ENCODE results near the gene ATP8B1.

DNA sequence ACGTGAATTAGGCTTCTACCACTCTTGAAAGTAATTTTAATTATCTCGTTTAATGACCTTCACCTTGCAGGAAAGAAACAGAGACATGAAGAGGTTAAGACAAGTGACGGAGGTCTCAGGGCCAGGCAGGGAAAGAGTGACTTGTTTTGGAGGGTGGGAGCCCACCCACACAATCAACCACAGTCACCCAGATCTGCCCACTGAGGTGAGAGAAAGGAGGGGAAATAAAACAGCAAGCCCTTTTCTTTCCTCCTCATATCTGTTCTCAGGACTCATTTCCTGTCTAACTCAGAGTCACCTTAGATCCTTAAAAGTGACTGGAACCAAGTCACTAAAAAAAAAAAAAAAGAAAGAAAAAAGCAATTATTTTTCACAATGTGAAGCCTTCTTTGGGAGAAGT is 26.8 kb downstream of the ATP8B1 start:
- TF ChIP-seq EZH2 (IDR thresholded peaks at IDR 0.05; ENCODE audit: low read depth, unreplicated experiment): no peak
- TF ChIP-seq, protein P1, sequence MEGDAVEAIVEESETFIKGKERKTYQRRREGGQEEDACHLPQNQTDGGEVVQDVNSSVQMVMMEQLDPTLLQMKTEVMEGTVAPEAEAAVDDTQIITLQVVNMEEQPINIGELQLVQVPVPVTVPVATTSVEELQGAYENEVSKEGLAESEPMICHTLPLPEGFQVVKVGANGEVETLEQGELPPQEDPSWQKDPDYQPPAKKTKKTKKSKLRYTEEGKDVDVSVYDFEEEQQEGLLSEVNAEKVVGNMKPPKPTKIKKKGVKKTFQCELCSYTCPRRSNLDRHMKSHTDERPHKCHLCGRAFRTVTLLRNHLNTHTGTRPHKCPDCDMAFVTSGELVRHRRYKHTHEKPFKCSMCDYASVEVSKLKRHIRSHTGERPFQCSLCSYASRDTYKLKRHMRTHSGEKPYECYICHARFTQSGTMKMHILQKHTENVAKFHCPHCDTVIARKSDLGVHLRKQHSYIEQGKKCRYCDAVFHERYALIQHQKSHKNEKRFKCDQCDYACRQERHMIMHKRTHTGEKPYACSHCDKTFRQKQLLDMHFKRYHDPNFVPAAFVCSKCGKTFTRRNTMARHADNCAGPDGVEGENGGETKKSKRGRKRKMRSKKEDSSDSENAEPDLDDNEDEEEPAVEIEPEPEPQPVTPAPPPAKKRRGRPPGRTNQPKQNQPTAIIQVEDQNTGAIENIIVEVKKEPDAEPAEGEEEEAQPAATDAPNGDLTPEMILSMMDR (conservative IDR thresholded peaks at IDR 0.05; ENCODE audit: low read depth in 2 of 2): no peak
- no peak for TF ChIP-seq POLR2AphosphoS5 (IDR thresholded peaks at IDR 0.05; ENCODE audit: low read depth)
- TF ChIP-seq CREB1 (CRISPR knock-in tag; IDR thresholded peaks at IDR 0.05; ENCODE audit: low read depth): no peak
